Left ventricle myocardium inferior (tissue), 1 donor: Measurements from ENCODE around the gene TGFBR3. TPM values are rescaled to one million over a fixed set of nuclear protein-coding genes. Genes with fewer than 3 reads are reported as not detected.

ENCODE experiments used
- DNase-seq: peaks from one replicate; pipeline ENCODE4 v3.0.0-alpha.2; 2020
- H3K27ac ChIP-seq: fragments of 200-600 bp; replicated peaks from 2 replicates; pipeline ENCODE4 v1.8.0; 2021
- H3K27me3 ChIP-seq: fragments of 200-600 bp; 2 replicates; pipeline ENCODE4 v1.8.0; 2021; ENCODE audit warnings: low read depth
- H3K36me3 ChIP-seq: fragments of 200-600 bp; 2 replicates; pipeline ENCODE4 v1.8.0; 2021
- H3K4me1 ChIP-seq: fragments of 200-600 bp; 2 replicates; pipeline ENCODE4 v1.8.0; 2021
- H3K4me3 ChIP-seq: fragments of 200-600 bp; 2 replicates; pipeline ENCODE4 v1.8.0; 2021; ENCODE audit warnings: mild to moderate bottlenecking, moderate library complexity
- H3K9me3 ChIP-seq: fragments of 200-600 bp; replicated peaks from 2 replicates; pipeline ENCODE4 v1.8.0; 2021
- intact Hi-C: fragments of 100-400 bp; cut with micrococcal nuclease; formaldehyde crosslinking; loops from one replicate; pipeline ENCODE4 v1.11.0; 2022
- total RNA-seq: library from RNA; stranded (reverse); fragmentation: NEBNext Ultra II Directional; extraction: Animal tissue kit (Norgen Biotek cat#: 25700); gene quantifications from one replicate; pipeline ENCODE4 v1.2.1, GENCODE V29; 2021
- TF ChIP-seq, protein P1 (sequence below): fragments of 200-600 bp; IDR thresholded peaks from 2 replicates; pipeline ENCODE4 v1.8.0; 2021; ENCODE audit warnings: antibody characterized with exemption, mild to moderate bottlenecking, borderline replicate concordance
- donor health status: DM: no; HTN: yes; CAD: no; lungs with severe emphysema.

The TGFBR3 gene
- total RNA-seq, 1 donor from 2014 or later = 24.6 TPM

DNA sequence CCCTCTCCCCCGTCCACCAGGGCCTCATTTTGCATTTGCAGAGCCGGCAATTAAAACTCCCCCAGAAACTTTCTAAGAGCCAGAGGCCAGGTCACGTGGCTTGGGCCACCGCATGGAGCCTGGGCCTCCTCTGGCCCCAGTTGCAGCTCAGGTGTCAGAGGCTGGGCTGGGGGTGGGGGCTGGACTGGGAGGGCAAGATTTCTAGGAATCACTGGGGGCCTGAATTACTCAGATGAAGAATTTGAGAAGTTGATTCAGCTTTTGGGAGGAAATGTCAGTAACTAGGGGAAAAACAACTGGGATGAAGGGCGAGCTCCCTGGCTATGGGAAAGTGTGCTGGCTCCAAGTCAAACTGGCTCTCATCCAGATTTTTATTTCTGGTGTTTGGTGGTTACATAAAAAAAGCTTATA lies 234.3 kb downstream of the TGFBR3 start:
- Histone ChIP-seq H3K27ac (peak overlapping the region; percentile 74), H3K36me3 (no peaks in the 10 kb centered on the region), H3K27me3 (no peaks in the 10 kb centered on the region), H3K4me3 (no peak overlapping the region), H3K9me3 (no peaks in the 10 kb centered on the region), H3K4me1 (peaks cover 22% of the 10 kb centered on the region)
- TF ChIP-seq, protein P1, sequence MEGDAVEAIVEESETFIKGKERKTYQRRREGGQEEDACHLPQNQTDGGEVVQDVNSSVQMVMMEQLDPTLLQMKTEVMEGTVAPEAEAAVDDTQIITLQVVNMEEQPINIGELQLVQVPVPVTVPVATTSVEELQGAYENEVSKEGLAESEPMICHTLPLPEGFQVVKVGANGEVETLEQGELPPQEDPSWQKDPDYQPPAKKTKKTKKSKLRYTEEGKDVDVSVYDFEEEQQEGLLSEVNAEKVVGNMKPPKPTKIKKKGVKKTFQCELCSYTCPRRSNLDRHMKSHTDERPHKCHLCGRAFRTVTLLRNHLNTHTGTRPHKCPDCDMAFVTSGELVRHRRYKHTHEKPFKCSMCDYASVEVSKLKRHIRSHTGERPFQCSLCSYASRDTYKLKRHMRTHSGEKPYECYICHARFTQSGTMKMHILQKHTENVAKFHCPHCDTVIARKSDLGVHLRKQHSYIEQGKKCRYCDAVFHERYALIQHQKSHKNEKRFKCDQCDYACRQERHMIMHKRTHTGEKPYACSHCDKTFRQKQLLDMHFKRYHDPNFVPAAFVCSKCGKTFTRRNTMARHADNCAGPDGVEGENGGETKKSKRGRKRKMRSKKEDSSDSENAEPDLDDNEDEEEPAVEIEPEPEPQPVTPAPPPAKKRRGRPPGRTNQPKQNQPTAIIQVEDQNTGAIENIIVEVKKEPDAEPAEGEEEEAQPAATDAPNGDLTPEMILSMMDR = no peak
- peak; percentile 48 for DNase-seq
- intact Hi-C loops = no loop called here

- Histone ChIP-seq H3K4me1 (peaks cover 22% of the 10 kb centered on the region), H3K4me3 (no peak overlapping the region), H3K9me3 (no peaks in the 10 kb centered on the region), H3K27ac (peak overlapping the region; percentile 74), H3K27me3 (no peaks in the 10 kb centered on the region), H3K36me3 (no peaks in the 10 kb centered on the region)
- intact Hi-C loops = no loop called here
- no peak for DNase-seq
- TF ChIP-seq, protein P1 = no peak
Measured at GRCh38 chr1:91651243-91651642, 234.7 kb downstream of the TGFBR3 start.

DNA sequence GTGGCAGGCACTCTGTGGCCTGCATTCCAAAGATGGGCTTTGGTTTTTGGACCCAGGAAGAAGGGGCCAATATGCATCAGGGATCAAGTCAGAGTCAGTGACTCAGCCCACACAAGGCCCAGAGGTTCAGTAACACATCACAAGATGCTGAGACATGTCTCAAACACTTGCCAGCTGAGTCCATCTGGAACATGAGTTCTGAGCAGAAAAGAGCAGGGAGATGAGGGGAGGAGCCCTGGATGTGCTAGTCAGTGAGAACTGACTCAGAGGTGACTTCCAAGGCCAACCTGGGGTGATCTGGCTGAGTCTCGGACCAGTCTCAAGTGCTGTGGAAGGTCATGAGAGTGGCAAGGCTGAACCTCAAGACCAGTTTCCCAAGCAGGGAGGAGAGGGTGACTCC lies 235.2 kb downstream of the TGFBR3 start:
- intact Hi-C loops = no loop called here
- TF ChIP-seq, protein P1 = no peak
- no peak overlapping the region for H3K4me3 ChIP-seq
- H3K4me1 ChIP-seq = peaks cover 22% of the 10 kb centered on the region
- peak overlapping the region; percentile 74 for H3K27ac ChIP-seq
- no peaks in the 10 kb centered on the region for H3K9me3 ChIP-seq
- no peaks in the 10 kb centered on the region for H3K27me3 ChIP-seq
- peak; percentile 67 for DNase-seq
- no peaks in the 10 kb centered on the region for H3K36me3 ChIP-seq

GRCh38 chr1:91647061-91647460 lies 238.9 kb downstream of the TGFBR3 start:
- DNase-seq = no peak
- Histone ChIP-seq H3K27me3 (no peaks in the 10 kb centered on the region), H3K4me1 (peaks cover 19% of the 10 kb centered on the region), H3K4me3 (no peak overlapping the region), H3K9me3 (no peaks in the 10 kb centered on the region), H3K27ac (no peak overlapping the region), H3K36me3 (no peaks in the 10 kb centered on the region)
- TF ChIP-seq, protein P1 = no peak
- intact Hi-C loops = no loop called here

GRCh38 chr1:91645031-91645430 lies 240.9 kb downstream of the TGFBR3 start:
- intact Hi-C loops = no loop called here
- Histone ChIP-seq H3K27ac (no peak overlapping the region), H3K36me3 (no peaks in the 10 kb centered on the region), H3K4me3 (no peak overlapping the region), H3K27me3 (no peaks in the 10 kb centered on the region), H3K4me1 (peaks cover under 1% of the 10 kb centered on the region), H3K9me3 (no peaks in the 10 kb centered on the region)
- TF ChIP-seq, protein P1 = no peak
- no peak for DNase-seq

GRCh38 chr1:91643431-91643830 lies 242.5 kb downstream of the TGFBR3 start:
- no peaks in the 10 kb centered on the region for H3K27me3 ChIP-seq
- intact Hi-C loops = no loop called here
- H3K9me3 ChIP-seq = peaks cover 3% of the 10 kb centered on the region
- no peak overlapping the region for H3K27ac ChIP-seq
- H3K36me3 ChIP-seq = no peaks in the 10 kb centered on the region
- no peaks in the 10 kb centered on the region for H3K4me1 ChIP-seq
- DNase-seq = no peak
- H3K4me3 ChIP-seq = no peak overlapping the region
- TF ChIP-seq, protein P1 = no peak
